Gastrocnemius medialis (tissue), 4 donors: ENCODE results near the gene CARNS1.

Experiments used
- POLR2A ChIP-seq, 2 donors: fragments of 450-650 bp; IDR thresholded peaks; one replicate each; pipeline ENCODE4 v1.6.1; 2017; ENCODE audit warnings: antibody characterized with exemption in 2 of 2, mild to moderate bottlenecking in 2 of 2, moderate library complexity in 2 of 2
- TF ChIP-seq, protein P1 (sequence below), 5 experiments: fragments of 450-650 bp in 3 of 5; fragments of 200-600 bp in 2 of 5; sonication (generic) in 2 of 5; IDR thresholded peaks in 4 of 5; conservative IDR thresholded peaks in 1 of 5; 1 replicate in 4 of 5; 2 replicates in 1 of 5; pipeline ENCODE4 v1.5.1; 2016 to 2019; ENCODE audit warnings: antibody characterized with exemption in 5 of 5, mild to moderate bottlenecking in 3 of 5, moderate library complexity in 3 of 5

DNA sequence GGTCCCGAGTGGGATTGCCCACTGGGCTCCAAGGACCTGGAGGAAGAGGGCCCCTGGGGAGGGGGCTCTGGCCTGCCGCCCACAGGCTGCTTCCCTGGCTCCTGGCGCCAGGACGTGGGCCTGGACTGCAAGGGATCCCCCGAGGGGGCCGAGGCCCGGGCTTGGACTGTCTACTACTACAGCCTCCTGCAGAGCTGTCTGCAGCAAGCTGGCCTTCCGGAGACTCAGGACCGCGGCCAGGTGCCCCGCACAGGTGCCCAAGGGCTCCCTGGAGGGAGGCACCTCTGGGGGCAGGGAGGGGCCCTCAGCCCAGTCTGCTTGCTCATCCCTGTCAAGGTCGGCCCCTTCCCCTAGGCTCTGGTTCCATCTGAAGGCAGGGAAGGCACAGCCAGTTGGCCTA is 1.9 kb downstream of the CARNS1 start:
- TF ChIP-seq, protein P1, sequence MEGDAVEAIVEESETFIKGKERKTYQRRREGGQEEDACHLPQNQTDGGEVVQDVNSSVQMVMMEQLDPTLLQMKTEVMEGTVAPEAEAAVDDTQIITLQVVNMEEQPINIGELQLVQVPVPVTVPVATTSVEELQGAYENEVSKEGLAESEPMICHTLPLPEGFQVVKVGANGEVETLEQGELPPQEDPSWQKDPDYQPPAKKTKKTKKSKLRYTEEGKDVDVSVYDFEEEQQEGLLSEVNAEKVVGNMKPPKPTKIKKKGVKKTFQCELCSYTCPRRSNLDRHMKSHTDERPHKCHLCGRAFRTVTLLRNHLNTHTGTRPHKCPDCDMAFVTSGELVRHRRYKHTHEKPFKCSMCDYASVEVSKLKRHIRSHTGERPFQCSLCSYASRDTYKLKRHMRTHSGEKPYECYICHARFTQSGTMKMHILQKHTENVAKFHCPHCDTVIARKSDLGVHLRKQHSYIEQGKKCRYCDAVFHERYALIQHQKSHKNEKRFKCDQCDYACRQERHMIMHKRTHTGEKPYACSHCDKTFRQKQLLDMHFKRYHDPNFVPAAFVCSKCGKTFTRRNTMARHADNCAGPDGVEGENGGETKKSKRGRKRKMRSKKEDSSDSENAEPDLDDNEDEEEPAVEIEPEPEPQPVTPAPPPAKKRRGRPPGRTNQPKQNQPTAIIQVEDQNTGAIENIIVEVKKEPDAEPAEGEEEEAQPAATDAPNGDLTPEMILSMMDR (IDR thresholded peaks at IDR 0.05 in 4 of 5, conservative IDR thresholded peaks at IDR 0.05 in 1 of 5), result no peak
- no peak for TF ChIP-seq POLR2A (IDR thresholded peaks at IDR 0.05)
